Lung (tissue), 12 donors: ENCODE results near the gene SDHAF3. TPM values are rescaled to one million over a fixed set of nuclear protein-coding genes. Genes with fewer than 3 reads are reported as not detected.
"Not testable (repeated sequence)": the region's sequence is repeated elsewhere in the genome, so short reads cannot be mapped to it uniquely, and the experiment has no call there.

Experiments
- ATAC-seq: fragments of 200-7000 bp; cut with Tn5 transposase; one replicate; pipeline ENCODE4 v1.9.1; 2020; ENCODE audit warnings: moderate number of reproducible peaks; ENCODE audit not compliant: insufficient read depth, low FRiP score
- DNase-seq, 3 donors: peaks; one replicate each; pipeline ENCODE4 v3.0.0-alpha.2; 2013 to 2017
- H3K27ac ChIP-seq, 2 donors: one replicate each; pipeline ENCODE4 v1.5.1; 2013; ENCODE audit warnings: mild to moderate bottlenecking in 2 of 2, moderate library complexity in 2 of 2, control low read depth in 1 of 2, inconsistent platforms in 1 of 2, low read depth in 1 of 2, low read length in 1 of 2
- H3K27me3 ChIP-seq, 3 donors: one replicate each; pipeline ENCODE4 v1.5.1; 2013; ENCODE audit warnings: low read length in 2 of 3; ENCODE audit not compliant: control insufficient read depth in 3 of 3, insufficient read depth in 3 of 3
- H3K36me3 ChIP-seq, 4 donors: one replicate each; pipeline ENCODE4 v1.5.1; 2013; ENCODE audit warnings: low read length in 4 of 4, mild to moderate bottlenecking in 1 of 4, moderate library complexity in 1 of 4; ENCODE audit not compliant: control insufficient read depth in 4 of 4, insufficient read depth in 4 of 4
- H3K4me1 ChIP-seq, 5 donors: one replicate each; pipeline ENCODE4 v1.5.1; 2013; ENCODE audit warnings: low read length in 5 of 5, mild to moderate bottlenecking in 2 of 5, moderate library complexity in 1 of 5; ENCODE audit not compliant: control insufficient read depth in 5 of 5, insufficient read depth in 5 of 5
- H3K4me3 ChIP-seq: one replicate; pipeline ENCODE4 v1.5.1; 2013; ENCODE audit warnings: mild to moderate bottlenecking, control low read depth, moderate library complexity
- H3K9ac ChIP-seq, 2 donors: one replicate each; pipeline ENCODE4 v1.5.1; 2013; ENCODE audit warnings: low read length in 2 of 2, control low read depth in 1 of 2; ENCODE audit not compliant: insufficient read depth in 1 of 2
- H3K9me3 ChIP-seq, 4 donors: one replicate each; pipeline ENCODE4 v1.5.1; 2013; ENCODE audit warnings: low read length in 3 of 4, mild to moderate bottlenecking in 1 of 4, moderate library complexity in 1 of 4; ENCODE audit not compliant: control insufficient read depth in 4 of 4, insufficient read depth in 3 of 4
- CTCF ChIP-seq: IDR thresholded peaks from 2 replicates; pipeline ENCODE4 v1.5.1; 2012; ENCODE audit warnings: mild to moderate bottlenecking; ENCODE audit errors: control extremely low read depth, extremely low read depth
- WGBS, 2 donors: extraction: QIAGEN DNeasy Blood & Tissue Kit; methylation state at CpG; one replicate each; pipeline ENCODE4 v1.1.7; 2013; 5-methylcytosine and 5-hydroxymethylcytosine counted together
- polyA plus RNA-seq, 2 donors: library from polyadenylated mRNA; stranded (reverse); fragments of 200-250 nt; gene quantifications; one replicate each; pipeline ENCODE4 v1.2.1, GENCODE V29; 2013
- total RNA-seq, 2 donors: library from RNA; depleted of rRNA in 1 of 2; stranded (reverse); fragments of >200 nt in 1 of 2; gene quantifications; one replicate each; pipeline ENCODE4 v1.2.1, GENCODE V29; 2014 to 2021
- donor health status: control.
- donor health status: control.
- donor health status: Bipolar disorder and iron deficiency.
- donor health status: healthy.
- donor health status: DM: yes; HTN: yes; CAD: no.

The SDHAF3 gene
- total and polyA plus RNA-seq, 4 donors, result 6.3 to 15.8 (median 12.8) TPM

DNA sequence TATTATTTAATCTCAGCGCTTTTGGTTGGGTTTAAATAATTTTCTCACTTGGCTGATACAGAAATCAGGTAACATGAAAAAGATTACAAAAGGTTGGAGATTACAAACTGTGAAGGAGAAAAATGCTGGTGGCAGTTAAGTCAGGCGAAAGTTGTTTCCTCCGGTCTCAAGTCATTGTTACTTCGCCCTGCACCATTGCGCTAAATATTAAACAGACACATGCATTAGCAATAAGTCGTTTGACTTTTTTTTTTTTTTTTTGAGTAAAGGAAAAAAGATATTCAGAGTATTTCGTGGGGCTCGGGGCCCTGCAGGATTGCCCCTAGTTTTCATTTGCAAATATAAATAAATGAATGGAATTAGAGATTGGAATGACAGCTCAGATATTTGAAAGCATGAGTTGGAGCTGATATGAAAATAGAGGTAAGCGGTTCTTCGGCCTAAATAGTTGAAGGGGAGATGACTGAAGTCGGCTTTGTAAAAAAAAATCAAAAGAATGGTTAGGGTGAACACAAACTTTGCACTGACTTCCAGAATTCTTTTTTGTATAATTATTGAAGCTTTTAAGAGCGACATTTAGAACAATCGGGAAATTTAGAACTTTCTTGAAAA, 914 bp downstream of the SDHAF3 start:
- Histone ChIP-seq H3K4me1 (peaks cover 0 to 11% (median 0%) of the 10 kb centered on the region in 5 donors), H3K36me3 (no peaks in the 10 kb centered on the region), H3K9me3 (no peaks in the 10 kb centered on the region), H3K4me3 (no peak overlapping the region), H3K27ac (no peak overlapping the region), H3K9ac (peak overlapping the region; percentile 82), H3K27me3 (peaks cover 0 to 2% (median 0%) of the 10 kb centered on the region in 3 donors)
- 15 to 16% methylated on average over 13 of the region's 13 CpGs for WGBS, 2 donors
- ATAC-seq (no peak), DNase-seq (peak in 1 of 3 donors; percentile 36)
- no peak for TF ChIP-seq CTCF

- no peak for ATAC-seq
- Histone ChIP-seq H3K9ac (no peak overlapping the region), H3K27me3 (no peaks in the 10 kb centered on the region), H3K4me3 (no peak overlapping the region), H3K9me3 (no peaks in the 10 kb centered on the region), H3K4me1 (peaks cover 0 to 11% (median 0%) of the 10 kb centered on the region in 5 donors), H3K36me3 (no peaks in the 10 kb centered on the region), H3K27ac (no peak overlapping the region)
- 93 to 94% methylated on average over 2 of the region's 2 CpGs for WGBS, 2 donors
- TF ChIP-seq CTCF, result no peak
- no peak for DNase-seq
These were observed 2.2 kb downstream of the SDHAF3 start for GRCh38 chr7:97119747-97120146.

DNA sequence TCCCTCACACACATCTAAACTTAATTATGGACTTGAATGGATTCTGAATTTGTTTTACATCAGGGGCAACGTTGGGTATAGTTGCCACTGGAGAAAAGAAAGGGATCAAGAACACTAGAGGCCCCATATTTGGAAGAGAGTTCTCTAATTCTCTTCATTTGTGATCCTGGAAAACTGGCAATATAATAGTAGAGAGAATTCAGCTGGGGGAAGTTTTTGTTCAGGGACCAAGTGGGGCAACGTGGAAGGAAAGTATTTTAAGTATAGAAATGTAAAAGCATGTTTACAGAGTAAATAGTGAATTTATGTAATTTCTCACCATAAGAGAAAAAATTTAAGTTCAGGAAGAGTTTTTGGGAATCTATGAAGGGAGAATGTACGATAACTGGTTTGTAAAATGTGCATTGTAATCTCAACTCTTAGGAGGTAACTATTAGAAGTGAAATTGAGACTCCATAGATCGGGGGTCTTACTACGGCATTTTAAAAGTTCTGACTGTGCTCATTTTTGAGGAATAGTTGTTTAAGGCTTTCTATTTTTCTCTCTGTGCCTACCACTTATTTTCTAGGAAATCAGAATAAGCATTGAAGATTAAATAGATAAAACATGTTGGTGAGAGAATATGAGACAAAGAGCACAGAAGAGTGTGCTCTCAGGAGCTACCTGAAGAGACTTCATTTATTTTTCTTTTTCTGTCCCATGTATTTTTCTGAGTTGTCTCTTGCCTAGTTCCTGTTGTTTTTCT, 3.4 kb downstream of the SDHAF3 start:
- no peaks in the 10 kb centered on the region for H3K36me3 ChIP-seq
- 90 to 94% methylated on average over 5 of the region's 5 CpGs for WGBS, 2 donors
- H3K9me3 ChIP-seq, result no peaks in the 10 kb centered on the region
- H3K4me1 ChIP-seq, result peaks cover 0 to 11% (median 0%) of the 10 kb centered on the region in 5 donors
- H3K27ac ChIP-seq, result no peak overlapping the region
- H3K27me3 ChIP-seq, result no peaks in the 10 kb centered on the region
- no peak overlapping the region for H3K4me3 ChIP-seq
- DNase-seq (no peak), ATAC-seq (no peak)
- no peak for TF ChIP-seq CTCF
- H3K9ac ChIP-seq, result no peak overlapping the region

DNA sequence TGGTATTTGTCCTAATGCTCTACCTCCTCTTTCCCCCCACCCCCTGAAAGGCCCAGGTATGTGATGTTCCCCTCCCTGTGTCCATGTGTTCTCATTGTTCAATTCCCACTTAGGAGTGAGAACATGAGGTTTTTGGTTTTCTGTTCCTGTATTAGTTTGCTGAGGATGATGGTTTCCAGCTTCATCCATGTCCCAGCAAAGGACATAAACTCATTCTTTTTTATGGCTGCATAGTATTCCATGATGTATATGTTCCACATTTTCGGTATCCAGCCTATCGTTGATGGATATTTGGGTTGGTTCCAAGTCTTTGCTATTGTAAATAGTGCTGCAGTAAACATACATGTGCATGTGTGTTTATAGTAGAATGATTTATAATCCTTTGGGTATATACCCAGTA, 5.6 kb downstream of the SDHAF3 start:
- H3K27ac ChIP-seq, H3K36me3 ChIP-seq, H3K9me3 ChIP-seq, DNase-seq, H3K27me3 ChIP-seq, ATAC-seq, H3K4me3 ChIP-seq, H3K9ac ChIP-seq: not testable (repeated sequence)
- H3K4me1 ChIP-seq, result peaks cover 0 to 11% (median 0%) of the 10 kb centered on the region in 5 donors
- WGBS, 2 donors, result 66 to 68% methylated on average over 2 of the region's 2 CpGs
